Transverse colon (tissue), 4 donors: ENCODE measurements around the gene PLA2G4B. TPM values are rescaled to one million over a fixed set of nuclear protein-coding genes. Genes with fewer than 3 reads are reported as not detected.
"Not testable (repeated sequence)": the region's sequence is repeated elsewhere in the genome, so short reads cannot be mapped to it uniquely, and the experiment has no call there.

Source experiments
- DNase-seq: peaks from one replicate; pipeline ENCODE4 v3.0.0-alpha.2; 2019
- H3K27ac ChIP-seq, 4 donors: fragments of 200-600 bp; sonication (generic); 2 replicates each; pipeline ENCODE4 v1.5.1; 2016 to 2018; ENCODE audit warnings: inconsistent platforms in 4 of 4
- H3K27me3 ChIP-seq: fragments of 200-600 bp; sonication (generic); 2 replicates; pipeline ENCODE4 v1.5.1; 2017; ENCODE audit warnings: inconsistent platforms
- H3K36me3 ChIP-seq, 4 donors: fragments of 200-600 bp; sonication (generic); 2 replicates each; pipeline ENCODE4 v1.5.1; 2017 to 2019; ENCODE audit warnings: inconsistent platforms in 4 of 4
- H3K4me1 ChIP-seq, 4 donors: fragments of 200-600 bp; sonication (generic); 2 replicates each; pipeline ENCODE4 v1.5.1; 2017 to 2020; ENCODE audit warnings: inconsistent platforms in 4 of 4
- H3K4me3 ChIP-seq, 4 donors: fragments of 200-600 bp; sonication (generic); 1 replicate in 1 of 4; 2 replicates in 3 of 4; pipeline versions ENCODE4 v1.5.1 to v1.6.1; 2017 to 2019; ENCODE audit warnings: inconsistent platforms in 4 of 4
- H3K9me3 ChIP-seq, 2 donors: fragments of 200-600 bp; sonication (generic); 2 replicates each; pipeline ENCODE4 v1.5.1; 2017 to 2019; ENCODE audit warnings: inconsistent platforms in 2 of 2
- EP300 ChIP-seq: sonication (generic); formaldehyde crosslinking; IDR thresholded peaks from one replicate; pipeline ENCODE4 v1.6.1; 2017; ENCODE audit warnings: antibody characterized with exemption, low read depth
- POLR2A ChIP-seq: fragments of 450-650 bp; IDR thresholded peaks from one replicate; pipeline ENCODE4 v1.6.1; 2016; ENCODE audit warnings: antibody characterized with exemption, mild to moderate bottlenecking, moderate library complexity
- POLR2AphosphoS5 ChIP-seq, 3 donors: sonication (generic); formaldehyde crosslinking; IDR thresholded peaks; one replicate each; pipeline ENCODE4 v1.6.1; 2016; ENCODE audit warnings: antibody characterized with exemption in 3 of 3
- WGBS, 2 donors: methylation state at CpG; one replicate each; pipeline ENCODE4 v1.1.5; 2018; ENCODE audit warnings: low coverage in 1 of 2; 5-methylcytosine and 5-hydroxymethylcytosine counted together
- in situ Hi-C, 4 donors: fragments of 200-750 bp; cut with MboI; loops; one replicate each; pipeline versions ENCODE4 v1.15.0 to v1.15.1; 2017; ENCODE audit warnings: low sequenced_read_pairs in 3 of 4, low pct_ligation_motif_present in 1 of 4, low pct_unique_long_range_greater_than_20kb in 1 of 4
- intact Hi-C: fragments of 100-400 bp; cut with DNase I; formaldehyde crosslinking; loops from one replicate; pipeline ENCODE4 v1.15.1; 2023; ENCODE audit warnings: low total_unique reads
- total RNA-seq, 4 donors: library from RNA; depleted of rRNA; stranded (reverse); fragments of >200 nt; gene quantifications; one replicate each; pipeline ENCODE4 v1.1.0, GENCODE V29; 2016
- TF ChIP-seq, protein P1 (sequence below), 5 experiments: fragments of 200-600 bp in 3 of 5; fragments of 450-650 bp in 2 of 5; sonication (generic) in 3 of 5; IDR thresholded peaks; 1 replicate in 2 of 5; 2 replicates in 3 of 5; pipeline ENCODE4 v1.5.1; 2016 to 2017; ENCODE audit warnings: antibody characterized with exemption in 5 of 5, inconsistent platforms in 3 of 5, mild to moderate bottlenecking in 2 of 5, moderate library complexity in 1 of 5

PLA2G4B gene
- total RNA-seq, 4 donors from 2014 or later = 1.6 to 5.2 (median 3.5) TPM; not detected in 1

GRCh38 chr15:41827880-41828806, 10.5 kb upstream of the PLA2G4B start, which contains the start of gene JMJD7:
TSS of gene JMJD7 (plus strand) at chr15:41828092. CDS start at chr15:41828125, 33 bp downstream.
- H3K27me3 ChIP-seq = no peaks in the 10 kb centered on the region
- H3K36me3 ChIP-seq = no peaks in the 10 kb centered on the region
- peak; percentile 80 for TF ChIP-seq POLR2A
- TF ChIP-seq, protein P1, sequence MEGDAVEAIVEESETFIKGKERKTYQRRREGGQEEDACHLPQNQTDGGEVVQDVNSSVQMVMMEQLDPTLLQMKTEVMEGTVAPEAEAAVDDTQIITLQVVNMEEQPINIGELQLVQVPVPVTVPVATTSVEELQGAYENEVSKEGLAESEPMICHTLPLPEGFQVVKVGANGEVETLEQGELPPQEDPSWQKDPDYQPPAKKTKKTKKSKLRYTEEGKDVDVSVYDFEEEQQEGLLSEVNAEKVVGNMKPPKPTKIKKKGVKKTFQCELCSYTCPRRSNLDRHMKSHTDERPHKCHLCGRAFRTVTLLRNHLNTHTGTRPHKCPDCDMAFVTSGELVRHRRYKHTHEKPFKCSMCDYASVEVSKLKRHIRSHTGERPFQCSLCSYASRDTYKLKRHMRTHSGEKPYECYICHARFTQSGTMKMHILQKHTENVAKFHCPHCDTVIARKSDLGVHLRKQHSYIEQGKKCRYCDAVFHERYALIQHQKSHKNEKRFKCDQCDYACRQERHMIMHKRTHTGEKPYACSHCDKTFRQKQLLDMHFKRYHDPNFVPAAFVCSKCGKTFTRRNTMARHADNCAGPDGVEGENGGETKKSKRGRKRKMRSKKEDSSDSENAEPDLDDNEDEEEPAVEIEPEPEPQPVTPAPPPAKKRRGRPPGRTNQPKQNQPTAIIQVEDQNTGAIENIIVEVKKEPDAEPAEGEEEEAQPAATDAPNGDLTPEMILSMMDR (IDR thresholded peaks at IDR 0.05) = no peak
- peak; percentile 10 for TF ChIP-seq EP300
- TF ChIP-seq POLR2AphosphoS5 (IDR thresholded peaks at IDR 0.05) = peak; percentile 58 to 90 (median 88)
- WGBS, 2 donors = 0 to 1% methylated on average over 9 to 49 of the region's 66 CpGs
- intact Hi-C loops = no loop called here
- peaks cover 9 to 18% (median 12%) of the 10 kb centered on the region in 4 donors for H3K4me1 ChIP-seq
- peak; percentile 97 for DNase-seq
- H3K4me3 ChIP-seq = peak within 1 kb of the TSS; percentile 60 to 95 (median 76)
- H3K9me3 ChIP-seq = no peaks in the 10 kb centered on the region
- peak within 1 kb of the TSS; percentile 81 to 90 (median 86) for H3K27ac ChIP-seq
- in situ Hi-C loops = no loop called here

DNA sequence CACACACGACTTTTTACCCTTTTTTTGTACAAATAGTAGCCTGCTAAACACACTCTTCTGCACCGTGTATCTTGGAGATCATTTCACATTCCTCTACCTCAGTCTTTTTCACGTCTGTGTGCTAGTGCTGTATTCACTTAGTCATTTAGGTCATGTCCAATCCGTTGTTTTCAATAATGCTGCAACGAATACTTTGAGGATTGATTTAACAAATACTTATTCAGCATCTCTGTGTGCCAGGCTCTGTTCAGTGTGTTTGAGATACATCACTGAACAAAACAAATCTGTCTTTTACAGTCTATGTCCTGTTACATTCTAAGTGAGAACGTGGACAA, 9.9 kb upstream of the PLA2G4B start:
- in situ Hi-C loops = no loop called here
- Histone ChIP-seq H3K9me3 (no peaks in the 10 kb centered on the region), H3K4me1 (peaks cover 9 to 18% (median 12%) of the 10 kb centered on the region in 4 donors), H3K27ac (peak overlapping the region; percentile 81 to 90 (median 86)), H3K27me3 (no peaks in the 10 kb centered on the region), H3K4me3 (peak overlapping the region in 3 of 4 donors; percentile 60 to 95 (median 80)), H3K36me3 (no peaks in the 10 kb centered on the region)
- no peak for DNase-seq
- 11 to 13% methylated on average over 6 of the region's 6 CpGs for WGBS, 2 donors
- intact Hi-C loops = no loop called here
- no peak for TF ChIP-seq POLR2AphosphoS5 (IDR thresholded peaks at IDR 0.05)
- no peak for TF ChIP-seq POLR2A
- TF ChIP-seq EP300 = no peak
- TF ChIP-seq, protein P1 (IDR thresholded peaks at IDR 0.05) = no peak

DNA sequence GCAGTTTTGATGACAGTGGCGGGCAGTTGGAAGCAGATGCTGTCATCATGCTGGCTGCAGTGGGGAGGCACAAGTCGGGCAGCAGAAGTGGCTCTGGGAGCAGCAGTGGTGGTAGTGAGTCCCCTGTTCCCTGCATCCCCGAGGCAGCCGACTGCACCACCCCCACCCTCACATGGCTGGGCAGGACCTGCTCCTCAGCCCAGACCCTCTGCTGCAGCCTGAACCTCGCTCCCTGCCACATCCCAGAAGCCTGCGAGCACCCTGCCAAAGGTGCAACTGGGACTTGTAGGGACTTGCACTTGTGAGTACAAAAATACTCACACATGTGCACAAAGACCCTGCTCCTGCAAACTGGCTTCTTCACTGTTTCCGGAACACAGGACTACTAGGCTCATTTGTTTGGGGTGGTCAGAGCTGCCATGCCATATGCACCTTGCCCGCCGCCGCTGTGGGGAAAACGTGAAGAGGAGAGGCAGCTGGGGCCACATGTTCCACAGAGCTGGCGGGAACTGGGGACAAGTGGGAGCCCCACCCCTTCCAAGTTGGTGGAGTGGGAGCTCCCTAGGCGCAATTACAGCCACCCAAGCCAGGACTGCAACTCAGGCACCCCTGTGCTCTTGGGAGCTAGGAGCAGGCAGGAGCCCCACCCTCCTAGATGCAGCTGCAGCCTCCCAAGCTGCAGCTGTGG, 8.5 kb upstream of the PLA2G4B start:
- no peak for TF ChIP-seq POLR2A
- TF ChIP-seq EP300 = no peak
- TF ChIP-seq POLR2AphosphoS5 (IDR thresholded peaks at IDR 0.05) = no peak
- TF ChIP-seq, protein P1 (IDR thresholded peaks at IDR 0.05) = no peak
- Histone ChIP-seq H3K36me3 (no peaks in the 10 kb centered on the region), H3K27me3 (no peaks in the 10 kb centered on the region), H3K27ac (no peak overlapping the region), H3K4me1 (peaks cover 9 to 18% (median 12%) of the 10 kb centered on the region in 4 donors), H3K4me3 (no peak overlapping the region), H3K9me3 (no peaks in the 10 kb centered on the region)
- in situ Hi-C loops (no loop called here), intact Hi-C loops (no loop called here)
- WGBS, 2 donors = 88% methylated on average over 13 of the region's 13 CpGs; no CpG with 5 or more reads in 1 of the 2 donors
- DNase-seq = no peak

GRCh38 chr15:41831291-41831690, 7.4 kb upstream of the PLA2G4B start:
- 67% methylated on average over 4 of the region's 4 CpGs; no CpG with 5 or more reads in 1 of the 2 donors for WGBS, 2 donors
- H3K9me3 ChIP-seq, H3K27me3 ChIP-seq, H3K4me3 ChIP-seq, H3K36me3 ChIP-seq, H3K27ac ChIP-seq, intact Hi-C loops, in situ Hi-C loops, DNase-seq: not testable (repeated sequence)
- peaks cover 9 to 18% (median 12%) of the 10 kb centered on the region in 4 donors for H3K4me1 ChIP-seq
